Stimulated activated naive CD4-positive, alpha-beta T cell (primary cell): ENCODE data around the gene PLEKHG2.
A peak's percentile ranks its signal among the peaks of the same experiment; 100 is the strongest.
"Not testable (repeated sequence)": the region's sequence is repeated elsewhere in the genome, so short reads cannot be mapped to it uniquely, and the experiment has no call there.

Experiments used
- DNase-seq, 6 experiments: peaks; one replicate each; lab custom pipeline; 2025; lab: John Stamatoyannopoulos, UW

The PLEKHG2 gene

GRCh38 chr19:39412100-39412866, at the start of gene PLEKHG2:
Gene PLEKHG2 (plus strand): TSS chr19:39412669. CDS start chr19:39414087, 1,418 bp downstream.
- peak; percentile 97 to 100 (median 98) for DNase-seq

- DNase-seq = no peak
Observed at GRCh38 chr19:39362682-39363657, 49.5 kb upstream of the PLEKHG2 start.

GRCh38 chr19:39363901-39364457, 48.5 kb upstream of the PLEKHG2 start:
- no peak for DNase-seq

GRCh38 chr19:39365531-39365930, 46.9 kb upstream of the PLEKHG2 start:
- DNase-seq = no peak

GRCh38 chr19:39369200-39369599, 43.3 kb upstream of the PLEKHG2 start:
- no peak for DNase-seq

- DNase-seq = no peak
Observed at GRCh38 chr19:39370735-39371134, 41.7 kb upstream of the PLEKHG2 start.

GRCh38 chr19:39372047-39372802, 40.2 kb upstream of the PLEKHG2 start:
- no peak for DNase-seq

GRCh38 chr19:39372941-39373340, 39.5 kb upstream of the PLEKHG2 start:
- no peak for DNase-seq

GRCh38 chr19:39375929-39376328, 36.5 kb upstream of the PLEKHG2 start:
- DNase-seq = no peak

GRCh38 chr19:39377373-39378362, 34.8 kb upstream of the PLEKHG2 start:
- DNase-seq = no peak

- not testable (repeated sequence) for DNase-seq
Observed at GRCh38 chr19:39379366-39379765, 33.1 kb upstream of the PLEKHG2 start.

- DNase-seq = no peak
Observed at GRCh38 chr19:39379865-39380396, 32.5 kb upstream of the PLEKHG2 start.

GRCh38 chr19:39380521-39381502, 31.7 kb upstream of the PLEKHG2 start:
- DNase-seq = no peak

GRCh38 chr19:39381910-39382611, 30.4 kb upstream of the PLEKHG2 start:
- no peak for DNase-seq

- DNase-seq = no peak
Observed at GRCh38 chr19:39382991-39383828, 29.3 kb upstream of the PLEKHG2 start.

- no peak for DNase-seq
Observed at GRCh38 chr19:39384839-39385568, 27.5 kb upstream of the PLEKHG2 start.
